GM23248 (cell line): ENCODE data around the gene CCND2.

Source experiments
- EZH2 ChIP-seq: fragments of 200-600 bp; sonication (generic); IDR thresholded peaks from 2 replicates; pipeline ENCODE4 v1.6.1; 2018; ENCODE audit warnings: antibody characterized with exemption, mild to moderate bottlenecking; ENCODE audit not compliant: insufficient read depth, poor library complexity, severe bottlenecking
- EZH2phosphoT487 ChIP-seq: fragments of 200-600 bp; sonication (generic); IDR thresholded peaks from 2 replicates; pipeline ENCODE4 v1.6.1; 2018; ENCODE audit warnings: antibody characterized with exemption, moderate library complexity, mild to moderate bottlenecking, low read depth; ENCODE audit not compliant: insufficient read depth

DNA sequence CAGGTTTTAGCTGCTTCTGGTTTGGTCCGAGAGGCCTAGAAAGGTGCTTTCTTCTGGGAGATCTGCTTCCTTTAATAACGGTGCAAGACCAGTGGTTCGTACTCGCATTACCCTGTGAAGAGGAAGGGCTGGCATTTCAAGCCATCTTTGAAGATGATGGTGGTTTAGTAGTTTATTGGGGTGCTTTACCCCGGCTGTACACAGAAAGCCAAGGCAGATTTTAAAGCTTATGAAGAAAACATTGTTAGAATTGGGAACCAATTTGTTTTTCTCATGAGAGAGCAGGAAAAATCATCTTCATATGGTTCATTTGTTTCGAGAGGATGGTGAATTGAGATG, 3.6 kb downstream of the CCND2 start:
- no peak for TF ChIP-seq EZH2phosphoT487
- TF ChIP-seq EZH2: no peak
